NCI-H510A treated with DMSO at 0.1 percent for 48 hours (cell line): ENCODE results near the gene ATCAY.

Experiments
- DNase-seq: peaks from one replicate; lab custom pipeline; 2025; lab: John Stamatoyannopoulos, UW

Gene ATCAY

GRCh38 chr19:3880471-3881271, at the start of gene ATCAY:
Gene ATCAY (plus strand): TSS chr19:3880685. CDS start chr19:3885768, 5,083 bp downstream.
- peak; percentile 82 for DNase-seq

GRCh38 chr19:3831601-3832000, 48.9 kb upstream of the ATCAY start:
- DNase-seq = no peak

GRCh38 chr19:3832001-3832400, 48.5 kb upstream of the ATCAY start:
- no peak for DNase-seq

GRCh38 chr19:3833578-3834348, 46.7 kb upstream of the ATCAY start:
- no peak for DNase-seq

GRCh38 chr19:3834349-3835054, 46.0 kb upstream of the ATCAY start:
- no peak for DNase-seq

GRCh38 chr19:3835055-3835435, 45.4 kb upstream of the ATCAY start:
- no peak for DNase-seq

- DNase-seq = no peak
Measured at GRCh38 chr19:3836887-3837286, 43.6 kb upstream of the ATCAY start.

- no peak for DNase-seq
Measured at GRCh38 chr19:3837332-3837731, 43.2 kb upstream of the ATCAY start.

GRCh38 chr19:3837922-3838321, 42.6 kb upstream of the ATCAY start:
- no peak for DNase-seq

GRCh38 chr19:3838661-3839060, 41.8 kb upstream of the ATCAY start:
- no peak for DNase-seq

- DNase-seq = no peak
Measured at GRCh38 chr19:3839941-3840340, 40.5 kb upstream of the ATCAY start.

GRCh38 chr19:3840804-3841203, 39.7 kb upstream of the ATCAY start:
- no peak for DNase-seq

- no peak for DNase-seq
Measured at GRCh38 chr19:3842948-3843347, 37.5 kb upstream of the ATCAY start.

GRCh38 chr19:3844596-3844995, 35.9 kb upstream of the ATCAY start:
- no peak for DNase-seq

- peak; percentile 30 for DNase-seq
Measured at GRCh38 chr19:3849092-3849491, 31.4 kb upstream of the ATCAY start.

- no peak for DNase-seq
Measured at GRCh38 chr19:3849787-3850186, 30.7 kb upstream of the ATCAY start.

GRCh38 chr19:3850320-3850972, 30.0 kb upstream of the ATCAY start:
- DNase-seq = no peak

- no peak for DNase-seq
Measured at GRCh38 chr19:3851254-3852176, 29.0 kb upstream of the ATCAY start.

GRCh38 chr19:3852177-3852511, 28.3 kb upstream of the ATCAY start:
- no peak for DNase-seq

- DNase-seq = peak; percentile 17
Measured at GRCh38 chr19:3852614-3853254, 27.8 kb upstream of the ATCAY start.

- no peak for DNase-seq
Measured at GRCh38 chr19:3855320-3855719, 25.2 kb upstream of the ATCAY start.
